Endothelial cell of umbilical vein (primary cell): ENCODE measurements around the gene TBX2.

ENCODE experiments used
- CTCF ChIP-seq, 2 donors: IDR thresholded peaks; 1 replicate in 1 of 2; 2 replicates in 1 of 2; pipeline ENCODE4 v1.5.1; 2011; ENCODE audit warnings: low read length in 2 of 2, mild to moderate bottlenecking in 2 of 2, moderate library complexity in 2 of 2, control low read depth in 1 of 2, inconsistent platforms in 1 of 2, low read depth in 1 of 2; ENCODE audit not compliant: insufficient read depth in 1 of 2; ENCODE audit errors: extremely low read depth in 1 of 2
- MAX ChIP-seq: IDR thresholded peaks from 2 replicates; pipeline ENCODE4 v1.6.1; 2011; ENCODE audit not compliant: insufficient read depth, insufficient read length

GRCh38 chr17:61444831-61445230 lies 45.2 kb downstream of the TBX2 start:
- TF ChIP-seq MAX (no peak), CTCF (IDR thresholded peaks at IDR 0.05; ENCODE audit: extremely low read depth in 1 of 2, insufficient read depth in 1 of 2, low read depth in 1 of 2, low read length in 2 of 2) (no peak)
